ENCODE measurements around the gene TLR6. TPM values are rescaled to one million over a fixed set of nuclear protein-coding genes. Genes with fewer than 3 reads are reported as not detected.
"Not testable (repeated sequence)": the region's sequence is repeated elsewhere in the genome, so short reads cannot be mapped to it uniquely, and the experiment has no call there.

TLR6 gene
- total RNA-seq, 1 donor from 2014 or later = 1.5 TPM

DNA sequence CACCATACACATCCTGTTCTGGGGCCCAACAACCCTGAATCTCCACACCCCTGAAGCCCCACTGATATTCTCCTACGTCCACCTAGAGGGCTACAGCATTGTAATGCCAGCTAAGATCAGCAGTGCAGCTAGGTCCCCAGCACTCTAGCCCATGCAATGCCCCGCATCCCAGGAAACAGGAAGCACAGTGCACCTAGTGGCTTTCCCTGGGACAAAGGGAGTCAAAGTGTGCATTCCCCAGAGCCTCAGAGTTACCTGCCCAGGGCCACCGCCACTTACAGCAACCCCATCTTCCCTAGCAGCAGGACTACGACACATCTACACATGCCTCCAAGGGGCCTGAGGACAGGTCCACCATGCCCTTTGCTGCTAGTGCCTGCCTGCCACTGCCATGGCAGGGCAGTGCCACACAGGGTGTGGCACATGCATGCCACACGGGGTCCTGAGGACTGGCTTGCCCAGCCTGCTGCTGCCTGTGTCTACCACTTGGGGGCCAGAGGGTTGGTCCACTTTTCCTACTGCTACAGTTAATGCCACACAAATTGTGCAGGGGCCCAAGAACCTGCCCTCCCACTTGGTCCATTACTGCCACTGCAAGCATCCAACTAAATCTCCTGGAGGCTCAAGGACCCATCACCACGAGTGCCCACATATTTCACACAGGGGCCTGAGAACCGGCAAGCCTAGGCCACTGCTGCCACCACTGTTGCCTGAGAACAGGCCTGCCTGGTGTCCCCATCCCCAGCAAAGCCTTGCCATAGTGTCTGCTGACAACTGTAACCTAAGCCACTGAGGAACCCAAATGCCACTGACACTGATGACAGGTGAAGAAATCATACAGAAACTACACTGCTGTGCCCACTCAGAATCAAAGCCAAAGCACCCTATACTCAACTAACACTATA, 23.7 kb downstream of the TLR6 start:
- intact Hi-C loops (cut with micrococcal nuclease) = no loop called here
- ATAC-seq = no peak
- DNase-seq = no peak

DNA sequence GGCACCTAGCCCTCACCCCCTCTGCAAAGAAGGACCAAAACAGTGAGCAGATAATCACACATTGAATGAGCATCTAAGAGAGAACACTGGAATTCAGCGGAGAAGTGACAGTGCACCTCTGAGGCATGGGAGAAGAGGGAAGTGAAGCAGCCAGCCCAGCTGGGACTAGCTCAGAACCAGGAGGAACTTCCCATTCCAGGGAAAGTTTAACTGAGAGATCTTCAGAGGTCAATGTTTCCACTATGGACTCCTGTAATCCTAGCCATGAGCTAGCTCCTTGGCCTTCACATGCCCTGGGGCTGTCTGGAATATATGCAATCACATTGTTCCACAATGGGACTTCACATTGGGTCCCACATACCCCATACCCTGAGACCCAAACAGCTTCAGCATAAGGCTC, 24.4 kb downstream of the TLR6 start:
- intact Hi-C loops (cut with micrococcal nuclease) = no loop called here
- no peak for ATAC-seq
- no peak for DNase-seq

DNA sequence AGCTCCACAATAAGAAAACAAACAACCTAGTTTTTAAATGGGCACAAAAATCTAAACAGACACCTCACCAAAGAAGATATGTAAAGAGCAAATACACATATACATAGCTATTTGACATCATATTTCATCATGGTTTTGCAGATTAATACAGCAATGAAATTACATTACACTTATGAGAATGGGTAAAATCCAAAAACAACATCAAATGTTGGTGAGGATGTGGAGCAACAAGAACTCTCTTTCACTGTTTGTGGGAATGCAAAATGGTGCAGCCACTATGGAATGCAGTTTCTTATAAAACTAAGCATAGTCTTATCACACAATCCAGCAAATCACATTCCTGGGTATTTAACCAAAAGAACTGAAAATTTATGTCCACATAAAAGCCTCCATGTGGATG, 25.0 kb downstream of the TLR6 start:
- intact Hi-C loops (cut with micrococcal nuclease) = no loop called here
- ATAC-seq (no peak), DNase-seq (no peak)

DNA sequence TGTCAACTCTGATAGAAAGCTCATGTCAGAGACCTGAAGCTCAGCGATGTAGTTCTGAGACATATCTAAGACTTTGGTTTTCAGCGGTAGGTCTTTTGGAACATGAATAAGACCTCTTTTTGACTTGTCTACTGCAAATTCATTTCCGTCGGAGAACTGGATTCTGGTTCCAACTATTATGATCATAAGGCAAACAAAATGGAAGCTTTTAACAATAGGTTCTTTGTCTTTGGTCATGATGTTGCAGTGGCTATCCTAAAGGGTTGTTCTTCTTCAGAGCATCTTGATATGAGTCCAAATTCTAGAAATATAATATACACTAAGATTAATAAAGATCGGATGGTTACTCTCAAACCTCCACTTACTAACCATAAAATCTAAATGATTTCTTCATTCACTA, 27.4 kb downstream of the TLR6 start:
- DNase-seq (no peak), ATAC-seq (no peak)
- intact Hi-C loops (cut with micrococcal nuclease) = no loop called here

DNA sequence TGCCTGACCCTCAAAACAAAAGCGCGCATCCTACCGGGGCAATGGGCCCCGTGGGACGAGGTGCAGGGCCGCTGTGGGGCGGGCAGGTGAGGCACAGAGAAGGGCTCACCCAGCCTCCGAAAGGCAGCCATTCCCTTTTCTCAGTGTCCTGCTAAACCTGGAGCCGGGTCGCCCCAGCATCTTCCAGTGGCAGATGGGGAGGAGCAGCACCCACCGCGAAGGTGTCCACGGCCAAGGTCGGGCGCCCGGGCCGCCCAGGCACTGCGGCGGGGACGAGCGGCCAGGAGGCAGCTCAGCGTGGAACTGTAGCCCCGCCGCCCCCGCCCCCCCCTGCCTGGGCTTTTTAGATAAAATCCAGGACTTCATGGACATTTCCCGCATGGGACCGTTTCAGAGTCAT, 32.9 kb downstream of the TLR6 start:
- ATAC-seq (no peak), DNase-seq (no peak)
- intact Hi-C loops (cut with micrococcal nuclease) = no loop called here

GRCh38 chr4:38822748-38823303, 33.8 kb downstream of the TLR6 start:
- DNase-seq = no peak
- ATAC-seq = no peak
- intact Hi-C loops (cut with micrococcal nuclease) = no loop called here

DNA sequence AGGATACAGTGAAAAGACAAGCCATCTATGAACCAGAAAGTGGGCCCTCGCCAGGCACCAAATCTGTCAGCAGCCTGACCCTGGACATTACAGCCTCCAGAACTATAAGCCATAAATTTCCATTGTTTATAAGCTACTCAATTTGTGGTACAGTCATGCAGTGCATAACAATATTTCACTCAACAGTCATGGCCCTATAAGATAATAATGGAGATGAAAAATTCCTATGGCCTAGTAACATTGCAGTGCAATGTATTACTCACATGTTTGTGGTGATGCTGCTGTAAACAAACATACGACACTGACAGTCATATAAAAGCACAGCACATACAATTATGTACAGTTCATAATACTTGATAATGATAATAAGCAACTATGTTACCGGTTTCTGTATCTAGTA, 34.9 kb downstream of the TLR6 start:
- intact Hi-C loops (cut with micrococcal nuclease) = no loop called here
- ATAC-seq = no peak
- no peak for DNase-seq

DNA sequence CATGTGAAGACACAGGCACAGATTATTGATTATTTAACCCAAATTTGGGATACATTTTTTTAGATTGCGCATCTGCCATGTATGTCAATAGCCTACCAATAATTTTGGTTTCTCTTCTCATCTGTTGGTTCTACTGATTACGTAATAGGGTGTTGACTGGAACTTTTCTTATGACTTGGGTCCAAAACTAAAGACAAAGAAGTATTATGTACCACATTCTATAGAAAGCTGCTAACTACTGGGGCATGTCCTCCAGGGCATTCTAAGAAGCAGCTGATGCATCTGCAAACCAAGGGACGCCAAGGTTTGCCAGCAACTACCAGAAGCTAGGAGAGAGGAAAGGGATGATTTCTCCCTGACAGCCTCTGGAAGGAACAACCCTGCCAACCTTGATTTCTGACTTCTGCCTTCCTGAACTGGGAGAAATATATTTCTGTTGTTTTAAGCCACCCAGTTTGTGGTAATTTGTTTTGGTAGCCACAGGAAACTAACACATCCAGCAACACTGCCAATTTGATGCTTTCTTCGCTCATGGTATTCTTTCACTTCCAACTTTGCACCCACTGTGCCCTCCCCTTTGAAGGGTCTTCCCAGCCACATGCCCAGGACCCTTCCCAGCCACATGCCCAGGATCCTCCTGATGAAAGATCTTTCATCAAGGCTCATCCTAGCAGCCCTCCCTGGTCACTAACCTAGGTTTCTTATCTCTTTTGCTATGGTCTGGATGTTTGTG, 36.1 kb downstream of the TLR6 start:
- no peak for ATAC-seq
- no peak for DNase-seq
- intact Hi-C loops (cut with micrococcal nuclease) = no loop called here

DNA sequence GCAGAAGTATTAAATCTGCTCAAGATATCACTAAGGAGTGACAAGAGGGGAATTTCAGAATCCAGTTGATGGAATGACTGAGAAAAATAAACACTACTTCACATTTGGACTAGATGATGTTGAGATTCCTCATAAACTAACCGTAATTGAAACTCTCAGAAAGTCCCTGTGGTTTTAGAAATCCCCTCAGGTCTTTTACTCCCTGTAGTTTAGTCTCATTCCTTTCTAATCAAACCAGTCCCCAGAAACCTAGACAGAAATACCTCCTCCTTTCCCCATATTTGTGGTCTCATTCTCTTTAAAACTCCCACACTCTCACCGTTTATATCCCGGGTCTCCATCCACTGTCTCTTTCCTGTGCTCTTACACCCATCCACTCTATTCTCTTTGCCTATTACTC, 37.0 kb downstream of the TLR6 start:
- DNase-seq (no peak), ATAC-seq (no peak)
- intact Hi-C loops (cut with micrococcal nuclease) = no loop called here

DNA sequence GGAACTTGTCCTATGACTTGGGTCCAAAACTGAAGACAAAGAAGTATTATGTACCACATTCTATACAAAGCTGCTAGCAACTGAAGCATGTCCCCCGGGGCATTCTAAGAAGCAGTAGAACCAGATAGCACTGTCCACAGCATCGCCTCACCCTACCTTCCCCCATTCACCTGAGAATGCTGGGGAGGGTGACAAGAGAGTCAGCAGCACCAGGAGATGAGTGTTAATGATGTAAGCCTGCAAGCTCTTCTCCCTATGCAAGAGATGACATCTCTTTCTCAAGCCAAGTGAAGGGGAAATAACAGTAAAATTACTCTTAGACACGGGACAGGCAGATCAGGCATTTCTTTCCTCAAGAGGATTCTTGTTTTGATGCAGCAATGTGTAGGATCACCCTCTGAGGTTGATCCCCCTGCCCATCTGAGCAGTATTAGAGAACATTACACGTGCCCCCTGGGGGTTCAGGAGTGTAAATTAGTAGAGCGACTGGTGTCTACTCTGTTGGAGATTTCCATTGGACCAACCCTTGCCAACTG, 38.1 kb downstream of the TLR6 start:
- DNase-seq = no peak
- intact Hi-C loops (cut with micrococcal nuclease) = no loop called here
- ATAC-seq = no peak

GRCh38 chr4:38815885-38816782, 40.5 kb downstream of the TLR6 start:
- ATAC-seq = peak; percentile 66
- intact Hi-C loops (cut with micrococcal nuclease) = no loop called here
- no peak for DNase-seq

DNA sequence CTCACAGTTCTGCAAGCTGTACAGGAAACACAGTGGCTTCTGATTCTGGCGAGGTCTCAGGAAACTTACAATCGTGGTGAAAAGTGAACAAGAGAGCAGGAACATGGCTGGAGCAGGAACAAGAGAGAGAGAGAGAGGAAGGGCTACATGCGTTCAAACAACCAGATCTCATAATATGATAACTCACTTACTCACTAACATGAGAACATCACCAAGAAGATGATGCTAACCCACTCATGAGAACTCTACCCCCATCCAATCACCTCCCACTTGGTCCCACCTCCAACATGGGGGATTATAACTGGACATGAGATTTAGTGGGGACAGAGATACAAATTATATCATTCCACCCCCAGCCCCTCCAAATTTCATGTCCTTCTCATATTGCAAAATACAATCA, 42.2 kb downstream of the TLR6 start:
- ATAC-seq = no peak
- intact Hi-C loops (cut with micrococcal nuclease) = no loop called here
- no peak for DNase-seq

- no peak for DNase-seq
- no peak for ATAC-seq
- intact Hi-C loops (cut with micrococcal nuclease) = no loop called here
Observed at GRCh38 chr4:38811297-38811696, 45.3 kb downstream of the TLR6 start.

GRCh38 chr4:38807462-38807861, 49.2 kb downstream of the TLR6 start:
- DNase-seq; intact Hi-C loops (cut with micrococcal nuclease); ATAC-seq: not testable (repeated sequence)

DNA sequence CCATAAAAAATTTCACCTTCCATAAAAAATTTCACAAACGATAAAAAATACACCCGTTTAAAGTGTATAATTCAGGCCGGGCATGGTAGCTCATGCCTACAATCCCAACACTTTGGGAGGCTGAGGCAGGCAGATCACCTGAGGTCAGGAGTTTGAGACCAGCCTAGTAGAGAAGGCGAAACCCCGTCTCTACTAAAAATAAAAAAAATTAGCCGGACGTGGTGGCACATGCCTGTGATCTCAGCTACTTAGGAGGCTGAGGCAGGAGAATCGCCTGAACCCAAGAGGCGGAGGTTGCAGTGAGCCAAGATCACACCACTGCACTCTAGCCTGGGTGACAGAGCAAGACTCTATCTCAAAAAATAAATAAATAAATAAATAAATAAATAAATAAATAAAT, 50.4 kb downstream of the TLR6 start:
- intact Hi-C loops (cut with micrococcal nuclease); DNase-seq; ATAC-seq: not testable (repeated sequence)

DNA sequence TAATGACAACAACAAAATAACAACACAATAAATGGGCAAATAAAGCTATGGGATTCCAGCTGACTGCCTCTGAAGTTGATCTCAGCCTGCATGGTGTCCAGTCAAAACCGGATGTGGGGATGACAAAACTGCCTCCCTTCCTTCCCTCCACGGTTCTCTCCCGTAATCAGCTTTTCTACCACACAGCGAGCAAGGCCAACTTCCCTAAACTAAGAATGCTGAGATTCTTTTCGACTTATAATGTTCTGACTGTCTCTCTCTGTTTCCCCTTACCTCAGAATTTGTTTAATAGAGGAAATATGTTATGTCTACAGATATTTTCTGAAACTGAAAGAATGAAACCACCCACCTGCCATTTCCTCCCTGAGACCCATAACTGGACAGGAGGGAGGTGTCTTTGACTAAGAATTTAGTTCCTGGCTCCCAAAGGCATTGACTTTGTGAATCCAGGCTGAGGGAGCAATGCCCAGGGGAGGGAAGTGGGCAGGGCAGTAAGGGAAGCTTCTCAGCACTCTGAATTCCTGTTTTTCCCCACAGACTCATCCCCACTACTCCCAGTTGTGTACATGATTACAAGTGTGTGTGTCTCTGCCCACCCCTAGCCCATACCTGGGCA, 51.0 kb downstream of the TLR6 start:
- intact Hi-C loops (cut with micrococcal nuclease) = no loop called here
- ATAC-seq (peak; percentile 90), DNase-seq (no peak)

DNA sequence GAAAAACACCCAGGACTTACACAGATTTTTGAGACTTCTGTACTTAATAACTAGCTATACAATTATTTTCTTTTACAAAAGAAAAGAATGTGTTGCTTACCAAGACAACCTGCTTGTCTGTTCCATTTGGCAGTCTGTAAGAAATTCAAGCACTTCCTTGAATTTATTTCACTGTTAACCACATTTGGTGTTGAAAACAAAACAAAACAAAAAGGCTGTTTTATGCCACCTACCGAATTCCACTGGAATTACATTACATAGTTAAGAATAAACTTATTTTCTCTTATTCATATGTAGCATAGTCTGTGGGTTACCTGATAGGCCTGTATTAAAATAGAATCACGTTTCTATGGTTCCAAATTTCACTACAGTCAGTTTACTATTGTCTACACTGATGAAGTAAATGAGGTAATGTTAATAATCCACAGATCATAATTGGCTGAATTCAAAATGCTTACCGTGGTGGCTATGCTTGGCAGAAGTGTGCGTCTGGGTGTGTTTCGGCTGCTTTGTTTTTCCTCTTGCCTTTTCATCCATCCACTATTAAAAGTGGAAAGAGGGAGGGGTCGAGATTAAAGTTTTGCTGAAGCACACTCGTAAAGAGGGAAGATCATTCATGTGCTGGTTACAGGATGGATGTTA, 51.8 kb downstream of the TLR6 start, which contains the start of gene TLR1:
TSS of gene TLR1 (minus strand) at position 138 of the 642 bp plus-strand sequence. CDS start 5,960 bp downstream, outside the sequence.
- intact Hi-C loops (cut with micrococcal nuclease) = no loop called here
- ATAC-seq (peak; percentile 78), DNase-seq (no peak)

Data from left ventricle myocardium superior (tissue), 1 donor.